HepG2 (cell line): ENCODE measurements around the gene KIF26B. TPM values are rescaled to one million over a fixed set of nuclear protein-coding genes. Genes with fewer than 3 reads are reported as not detected.

Experiments used
- BCL6 ChIP-seq: IDR thresholded peaks from 2 replicates; pipeline ENCODE4 v1.6.1; 2016; ENCODE audit warnings: missing genetic modification reagents, missing compliant biosample characterization
- HDAC6 ChIP-seq: fragments of 200-600 bp; sonication (generic); IDR thresholded peaks from 2 replicates; pipeline ENCODE4 v1.7.0; 2017; ENCODE audit warnings: mild to moderate bottlenecking, antibody characterized with exemption, low read length, low read depth
- MXD4 ChIP-seq: IDR thresholded peaks from 2 replicates; pipeline ENCODE4 v1.6.1; 2016; ENCODE audit warnings: mild to moderate bottlenecking, missing biosample characterization, missing genetic modification reagents
- PHF8 ChIP-seq: sonication (generic); formaldehyde crosslinking; IDR thresholded peaks from 2 replicates; pipeline ENCODE4 v1.5.0; 2020; ENCODE audit warnings: missing genetic modification reagents
- ZBTB39 ChIP-seq: sonication (generic); formaldehyde crosslinking; IDR thresholded peaks from 2 replicates; pipeline ENCODE4 v1.5.0; 2020; ENCODE audit warnings: missing genetic modification reagents
- ZNF414 ChIP-seq: sonication (generic); formaldehyde crosslinking; IDR thresholded peaks from 2 replicates; pipeline ENCODE4 v1.5.0; 2020; ENCODE audit warnings: missing genetic modification reagents
- ZNF609 ChIP-seq: sonication (generic); formaldehyde crosslinking; IDR thresholded peaks from 2 replicates; pipeline ENCODE4 v1.4.0; 2020; ENCODE audit warnings: mild to moderate bottlenecking, missing genetic modification reagents, borderline replicate concordance
- polyA plus RNA-seq, 8 experiments: library from polyadenylated mRNA; depleted of rRNA in 3 of 8; stranded (reverse) in 7 of 8; unstranded in 1 of 8; fragments of >200 nt; fragmentation: Illumina TruSeq in 4 of 8; extraction: Trizol in 4 of 8; gene quantifications; 2 replicates each; pipeline versions ENCODE4 v1.2.1 to v1.2.3, GENCODE V29; 2011 to 2016; ENCODE audit warnings: low read depth in 4 of 8, missing spikeins in 1 of 8, mixed read lengths in 1 of 8; ENCODE audit not compliant: insufficient read depth in 1 of 8
- total RNA-seq, 5 experiments: library from RNA; depleted of rRNA; stranded (reverse); fragments of >200 nt; fragmentation: Illumina TruSeq; extraction: Trizol; gene quantifications; 2 replicates each; pipeline ENCODE4 v1.2.3, GENCODE V29; 2016; ENCODE audit warnings: low read depth in 1 of 5

KIF26B gene
- total and polyA plus RNA-seq, 2 of the 13 experiments (the other 11 are each of a cell fraction or from before 2014, with no cell fraction given), result 0.08 to 0.09 TPM

- TF ChIP-seq ZNF609 (CRISPR knock-in tag) (no peak), BCL6 (CRISPR knock-in tag) (no peak), PHF8 (CRISPR knock-in tag) (no peak), MXD4 (no peak), HDAC6 (no peak), ZNF414 (CRISPR knock-in tag) (no peak), ZBTB39 (CRISPR knock-in tag) (no peak)
Measured at GRCh38 chr1:245327842-245328241, 173.1 kb downstream of the KIF26B start (continued).
